GM23248 (cell line): Measurements from ENCODE around the gene HSBP1L1.

Experiments
- EZH2 ChIP-seq: fragments of 200-600 bp; sonication (generic); IDR thresholded peaks from 2 replicates; pipeline ENCODE4 v1.6.1; 2018; ENCODE audit warnings: antibody characterized with exemption, mild to moderate bottlenecking; ENCODE audit not compliant: insufficient read depth, poor library complexity, severe bottlenecking
- EZH2phosphoT487 ChIP-seq: fragments of 200-600 bp; sonication (generic); IDR thresholded peaks from 2 replicates; pipeline ENCODE4 v1.6.1; 2018; ENCODE audit warnings: antibody characterized with exemption, moderate library complexity, mild to moderate bottlenecking, low read depth; ENCODE audit not compliant: insufficient read depth

- no peak for TF ChIP-seq EZH2
- no peak for TF ChIP-seq EZH2phosphoT487
These were observed 23.6 kb downstream of the HSBP1L1 start for GRCh38 chr18:79988071-79988450.
